Measurements from ENCODE around the gene HSPBP1. TPM values are rescaled to one million over a fixed set of nuclear protein-coding genes. Genes with fewer than 3 reads are reported as not detected.

The HSPBP1 gene
- total and polyA plus RNA-seq, 2 of the 13 experiments (the other 11 are each of a cell fraction or from before 2014, with no cell fraction given), result 22.3 to 33.7 TPM

GRCh38 chr19:55279770-55280643 lies at the start of gene HSPBP1 (continued):
- TF ChIP-seq HMGXB3 (CRISPR knock-in tag; IDR thresholded peaks at IDR 0.05; ENCODE audit: borderline replicate concordance) (no peak), ZNF740 (CRISPR knock-in tag; IDR thresholded peaks at IDR 0.05) (no peak; the same call in 1 of the 2 replicates), ZNF484 (CRISPR knock-in tag; IDR thresholded peaks at IDR 0.05; ENCODE audit: borderline replicate concordance, low read depth) (no peak), ZNF235 (CRISPR knock-in tag; IDR thresholded peaks at IDR 0.05; ENCODE audit: borderline replicate concordance) (0 out of 2 replicates have a peak, but pooled peaks have one; percentile 26), ZNF766 (CRISPR knock-in tag; IDR thresholded peaks at IDR 0.05; ENCODE audit: borderline replicate concordance) (no peak), ZNF101 (CRISPR knock-in tag; IDR thresholded peaks at IDR 0.05; ENCODE audit: borderline replicate concordance, low read depth) (no peak), ZNF792 (CRISPR knock-in tag; IDR thresholded peaks at IDR 0.05) (peak; percentile 76; the same call in 1 of the 2 replicates), ZFP91 (CRISPR knock-in tag; IDR thresholded peaks at IDR 0.05; ENCODE audit: borderline replicate concordance) (peak; percentile 50; the same call in 1 of the 2 replicates), TMF1 (CRISPR knock-in tag; IDR thresholded peaks at IDR 0.05; ENCODE audit: low read depth) (no peak), GATA4 (IDR thresholded peaks at IDR 0.05; ENCODE audit: borderline replicate concordance, low read depth) (no peak), SOX6 (IDR thresholded peaks at IDR 0.05) (no peak), SOX6 (CRISPR knock-in tag; IDR thresholded peaks at IDR 0.05) (peak; percentile 52; the same call in 1 of the 2 replicates), ZNF670 (CRISPR knock-in tag; IDR thresholded peaks at IDR 0.05; ENCODE audit: borderline replicate concordance) (peak; percentile 33; the same call in 1 of the 2 replicates), ZNF615 (CRISPR knock-in tag; IDR thresholded peaks at IDR 0.05; ENCODE audit: borderline replicate concordance) (no peak), ZNF576 (CRISPR knock-in tag; IDR thresholded peaks at IDR 0.05) (no peak)

Data from HepG2 (cell line).